ENCODE measurements around the gene RMND5A. TPM values are rescaled to one million over a fixed set of nuclear protein-coding genes. Genes with fewer than 3 reads are reported as not detected.

The RMND5A gene
- polyA plus RNA-seq, 1 donor from 2014 or later = 36.3 TPM

- no peaks in the 10 kb centered on the region for H3F3A ChIP-seq (ENCODE audit: insufficient read depth, low read length, poor library complexity, severe bottlenecking)
- no peak overlapping the region for H2AFZ ChIP-seq (ENCODE audit: low read depth, low read length)
- peaks cover 3% of the 10 kb centered on the region for H3K9me3 ChIP-seq (ENCODE audit: low read length)
- no peaks in the 10 kb centered on the region for H4K20me1 ChIP-seq (ENCODE audit: insufficient read depth)
- H3K9ac ChIP-seq (ENCODE audit: low read length) = no peak overlapping the region
- no peaks in the 10 kb centered on the region for H3K9me2 ChIP-seq (ENCODE audit: insufficient read depth, low read length)
- TF ChIP-seq EP300 (conservative IDR thresholded peaks at IDR 0.05; ENCODE audit: poor library complexity, severe bottlenecking) = no peak
- no peak for TF ChIP-seq RAD21 (conservative IDR thresholded peaks at IDR 0.05)
- TF ChIP-seq POLR2AphosphoS5 (IDR thresholded peaks at IDR 0.05) = no peak
- no peak for TF ChIP-seq SMC3 (conservative IDR thresholded peaks at IDR 0.05; ENCODE audit: poor library complexity)
- no peak for TF ChIP-seq EZH2 (IDR thresholded peaks at IDR 0.05; ENCODE audit: borderline replicate concordance, insufficient read depth, low read length, poor library complexity, severe bottlenecking)
- TF ChIP-seq TAF1 (IDR thresholded peaks at IDR 0.05; ENCODE audit: low read depth) = no peak
- no peak for TF ChIP-seq MXI1 (conservative IDR thresholded peaks at IDR 0.05; ENCODE audit: poor library complexity, severe bottlenecking)
- TF ChIP-seq, protein P1, sequence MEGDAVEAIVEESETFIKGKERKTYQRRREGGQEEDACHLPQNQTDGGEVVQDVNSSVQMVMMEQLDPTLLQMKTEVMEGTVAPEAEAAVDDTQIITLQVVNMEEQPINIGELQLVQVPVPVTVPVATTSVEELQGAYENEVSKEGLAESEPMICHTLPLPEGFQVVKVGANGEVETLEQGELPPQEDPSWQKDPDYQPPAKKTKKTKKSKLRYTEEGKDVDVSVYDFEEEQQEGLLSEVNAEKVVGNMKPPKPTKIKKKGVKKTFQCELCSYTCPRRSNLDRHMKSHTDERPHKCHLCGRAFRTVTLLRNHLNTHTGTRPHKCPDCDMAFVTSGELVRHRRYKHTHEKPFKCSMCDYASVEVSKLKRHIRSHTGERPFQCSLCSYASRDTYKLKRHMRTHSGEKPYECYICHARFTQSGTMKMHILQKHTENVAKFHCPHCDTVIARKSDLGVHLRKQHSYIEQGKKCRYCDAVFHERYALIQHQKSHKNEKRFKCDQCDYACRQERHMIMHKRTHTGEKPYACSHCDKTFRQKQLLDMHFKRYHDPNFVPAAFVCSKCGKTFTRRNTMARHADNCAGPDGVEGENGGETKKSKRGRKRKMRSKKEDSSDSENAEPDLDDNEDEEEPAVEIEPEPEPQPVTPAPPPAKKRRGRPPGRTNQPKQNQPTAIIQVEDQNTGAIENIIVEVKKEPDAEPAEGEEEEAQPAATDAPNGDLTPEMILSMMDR (IDR thresholded peaks at IDR 0.05; ENCODE audit: poor library complexity, severe bottlenecking) = no peak
- TF ChIP-seq, protein P2, sequence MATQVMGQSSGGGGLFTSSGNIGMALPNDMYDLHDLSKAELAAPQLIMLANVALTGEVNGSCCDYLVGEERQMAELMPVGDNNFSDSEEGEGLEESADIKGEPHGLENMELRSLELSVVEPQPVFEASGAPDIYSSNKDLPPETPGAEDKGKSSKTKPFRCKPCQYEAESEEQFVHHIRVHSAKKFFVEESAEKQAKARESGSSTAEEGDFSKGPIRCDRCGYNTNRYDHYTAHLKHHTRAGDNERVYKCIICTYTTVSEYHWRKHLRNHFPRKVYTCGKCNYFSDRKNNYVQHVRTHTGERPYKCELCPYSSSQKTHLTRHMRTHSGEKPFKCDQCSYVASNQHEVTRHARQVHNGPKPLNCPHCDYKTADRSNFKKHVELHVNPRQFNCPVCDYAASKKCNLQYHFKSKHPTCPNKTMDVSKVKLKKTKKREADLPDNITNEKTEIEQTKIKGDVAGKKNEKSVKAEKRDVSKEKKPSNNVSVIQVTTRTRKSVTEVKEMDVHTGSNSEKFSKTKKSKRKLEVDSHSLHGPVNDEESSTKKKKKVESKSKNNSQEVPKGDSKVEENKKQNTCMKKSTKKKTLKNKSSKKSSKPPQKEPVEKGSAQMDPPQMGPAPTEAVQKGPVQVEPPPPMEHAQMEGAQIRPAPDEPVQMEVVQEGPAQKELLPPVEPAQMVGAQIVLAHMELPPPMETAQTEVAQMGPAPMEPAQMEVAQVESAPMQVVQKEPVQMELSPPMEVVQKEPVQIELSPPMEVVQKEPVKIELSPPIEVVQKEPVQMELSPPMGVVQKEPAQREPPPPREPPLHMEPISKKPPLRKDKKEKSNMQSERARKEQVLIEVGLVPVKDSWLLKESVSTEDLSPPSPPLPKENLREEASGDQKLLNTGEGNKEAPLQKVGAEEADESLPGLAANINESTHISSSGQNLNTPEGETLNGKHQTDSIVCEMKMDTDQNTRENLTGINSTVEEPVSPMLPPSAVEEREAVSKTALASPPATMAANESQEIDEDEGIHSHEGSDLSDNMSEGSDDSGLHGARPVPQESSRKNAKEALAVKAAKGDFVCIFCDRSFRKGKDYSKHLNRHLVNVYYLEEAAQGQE (IDR thresholded peaks at IDR 0.05; ENCODE audit: borderline replicate concordance) = no peak
- H3K4me2 ChIP-seq (ENCODE audit: low read length) = no peak overlapping the region
- peaks cover 14% of the 10 kb centered on the region for H3K36me3 ChIP-seq (ENCODE audit: insufficient read depth, low read length)
- H3K27me3 ChIP-seq (ENCODE audit: insufficient read depth, low read depth, low read length) = no peaks in the 10 kb centered on the region
- peaks cover 29% of the 10 kb centered on the region for H3K79me2 ChIP-seq (replicated peaks; ENCODE audit: insufficient read depth, low read length)
- no peak overlapping the region for H3K27ac ChIP-seq (ENCODE audit: low read length)
- no peak overlapping the region for H3K4me3 ChIP-seq (ENCODE audit: low read length)
These were observed 30.2 kb downstream of the RMND5A start for GRCh38 chr2:86750240-86750839.

DNA sequence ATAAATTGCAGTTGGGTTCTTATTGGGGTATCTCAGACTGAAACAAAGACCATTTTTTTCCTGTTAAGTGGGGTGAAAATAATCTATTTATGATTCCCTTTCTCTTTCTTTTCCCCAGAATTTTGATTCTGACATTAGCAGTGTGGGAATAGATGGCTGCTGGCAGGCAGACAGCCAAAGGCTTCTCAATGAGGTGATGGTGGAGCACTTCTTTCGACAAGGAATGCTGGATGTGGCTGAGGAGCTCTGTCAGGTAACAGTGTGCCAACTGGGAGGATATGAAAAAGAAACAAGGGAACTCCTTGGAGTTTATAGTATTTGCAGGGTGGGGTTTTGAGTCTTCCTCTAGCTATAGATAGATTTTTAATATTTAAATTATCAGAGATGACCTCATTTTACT is 31.7 kb downstream of the RMND5A start:
- peaks cover 27% of the 10 kb centered on the region for H3K79me2 ChIP-seq (replicated peaks; ENCODE audit: insufficient read depth, low read length)
- H3K27ac ChIP-seq (ENCODE audit: low read length) = no peak overlapping the region

More for the DNA sequence above, 31.7 kb downstream of the RMND5A start:
- no peaks in the 10 kb centered on the region for H3F3A ChIP-seq (ENCODE audit: insufficient read depth, low read length, poor library complexity, severe bottlenecking)
- no peaks in the 10 kb centered on the region for H4K20me1 ChIP-seq (ENCODE audit: insufficient read depth)
- no peaks in the 10 kb centered on the region for H3K27me3 ChIP-seq (ENCODE audit: insufficient read depth, low read depth, low read length)
- H2AFZ ChIP-seq (ENCODE audit: low read depth, low read length) = no peak overlapping the region
- no peak overlapping the region for H3K4me3 ChIP-seq (ENCODE audit: low read length)
- no peaks in the 10 kb centered on the region for H3K9me2 ChIP-seq (ENCODE audit: insufficient read depth, low read length)
- TF ChIP-seq MXI1 (conservative IDR thresholded peaks at IDR 0.05; ENCODE audit: poor library complexity, severe bottlenecking) (no peak), POLR2AphosphoS5 (IDR thresholded peaks at IDR 0.05) (no peak)
- TF ChIP-seq, protein P1 (IDR thresholded peaks at IDR 0.05; ENCODE audit: poor library complexity, severe bottlenecking) = no peak
- H3K36me3 ChIP-seq (ENCODE audit: insufficient read depth, low read length) = peaks cover 14% of the 10 kb centered on the region
- peaks cover 3% of the 10 kb centered on the region for H3K9me3 ChIP-seq (ENCODE audit: low read length)
- H3K4me2 ChIP-seq (ENCODE audit: low read length) = no peak overlapping the region
- no peak overlapping the region for H3K9ac ChIP-seq (ENCODE audit: low read length)

Measured in neural cell (in vitro differentiated cells).